ENCODE measurements around the gene SORCS3. TPM values are rescaled to one million over a fixed set of nuclear protein-coding genes. Genes with fewer than 3 reads are reported as not detected.

SORCS3 gene
- total and polyA plus RNA-seq, 10 of the 15 experiments (the other 5 are each of a cell fraction or from before 2014, with no cell fraction given): 0.01 to 0.04 (median 0.02) TPM; not detected in 7

GRCh38 chr10:104791471-104791870 lies 150.4 kb downstream of the SORCS3 start:
- no peak overlapping the region for H2AFZ ChIP-seq (ENCODE audit: control insufficient read depth, low read depth, low read length)
- H3K79me2 ChIP-seq (ENCODE audit: control insufficient read depth, insufficient read depth, low read length): no peaks in the 10 kb centered on the region
- no peak for FAIRE-seq
- H3K4me3 ChIP-seq: no peak overlapping the region
- H4K20me1 ChIP-seq (ENCODE audit: control insufficient read depth, insufficient read depth): no peaks in the 10 kb centered on the region
- POLR2A ChIA-PET: no interaction called here
- SMC1A ChIA-PET (ENCODE audit: uncharacterized antibody, unreplicated experiment): interaction anchor here (0.5 kb wide), 1 partner anchor 26 kb away, joined by 3 read pairs; no protein-coding TSS in a partner anchor
- intact Hi-C loops (cut with micrococcal nuclease; ENCODE audit: unreplicated experiment) (no loop called here), in situ Hi-C loops (cut with MboI) (no loop called here)
- H3K9me3 ChIP-seq (replicated peaks; ENCODE audit: control insufficient read depth, insufficient read depth, low read length): no peaks in the 10 kb centered on the region
- ATAC-seq: no peak
- CTCF ChIA-PET: no interaction called here
- no peak overlapping the region for H3K4me2 ChIP-seq (ENCODE audit: control insufficient read depth, insufficient read depth)
- BruUV-seq (replicated peaks): no TSS peak
- no peaks in the 10 kb centered on the region for H3K36me3 ChIP-seq (ENCODE audit: control insufficient read depth in 2 of 2, insufficient read depth in 2 of 2, low read length in 1 of 2)
- H3K27me3 ChIP-seq (replicated peaks in 1 of 2; ENCODE audit: control insufficient read depth in 2 of 2, insufficient read depth in 2 of 2, low read length in 1 of 2): no peaks in the 10 kb centered on the region
- H3K4me1 ChIP-seq (ENCODE audit: control insufficient read depth, insufficient read depth, low read length): no peaks in the 10 kb centered on the region
- no peak overlapping the region for H3K27ac ChIP-seq (ENCODE audit: control insufficient read depth, insufficient read depth)
- 4% methylated on average over 2 of the region's 2 CpGs for WGBS (ENCODE audit: insufficient coverage, insufficient replicate concordance, low lambda C conversion rate, missing lambda C conversion rate)
- TF ChIP-seq E2F4 (IDR thresholded peaks at IDR 0.05; ENCODE audit: low read depth, low read length): no peak
- TF ChIP-seq FOXM1 (IDR thresholded peaks at IDR 0.05; ENCODE audit: low read depth, low read length): no peak
- no peak for TF ChIP-seq MEF2A (IDR thresholded peaks at IDR 0.05; ENCODE audit: insufficient read depth, low read depth, low read length)
- RAD21 ChIA-PET (ENCODE audit: unreplicated experiment): no interaction called here
- DNase-seq (ENCODE audit: low read depth, low spot score): no peak
- H3K9ac ChIP-seq (ENCODE audit: control insufficient read depth, insufficient read depth, low read length): no peak overlapping the region

- Histone ChIP-seq H4K20me1 (ENCODE audit: control insufficient read depth, insufficient read depth) (no peaks in the 10 kb centered on the region), H3K9ac (ENCODE audit: control insufficient read depth, insufficient read depth, low read length) (no peak overlapping the region), H3K36me3 (ENCODE audit: control insufficient read depth in 2 of 2, insufficient read depth in 2 of 2, low read length in 1 of 2) (no peaks in the 10 kb centered on the region), H3K79me2 (ENCODE audit: control insufficient read depth, insufficient read depth, low read length) (no peaks in the 10 kb centered on the region), H3K4me1 (ENCODE audit: control insufficient read depth, insufficient read depth, low read length) (no peaks in the 10 kb centered on the region), H2AFZ (ENCODE audit: control insufficient read depth, low read depth, low read length) (no peak overlapping the region), H3K4me2 (ENCODE audit: control insufficient read depth, insufficient read depth) (no peak overlapping the region), H3K9me3 (replicated peaks; ENCODE audit: control insufficient read depth, insufficient read depth, low read length) (no peaks in the 10 kb centered on the region), H3K4me3 (no peak overlapping the region), H3K27me3 (replicated peaks in 1 of 2; ENCODE audit: control insufficient read depth in 2 of 2, insufficient read depth in 2 of 2, low read length in 1 of 2) (no peaks in the 10 kb centered on the region), H3K27ac (ENCODE audit: control insufficient read depth, insufficient read depth) (no peak overlapping the region)
- ChIA-PET SMC1A (ENCODE audit: uncharacterized antibody, unreplicated experiment) (interaction anchor here (0.7 kb wide), 1 partner anchor 22 kb away, joined by 3 read pairs; no protein-coding TSS in a partner anchor), POLR2A (no interaction called here), RAD21 (ENCODE audit: unreplicated experiment) (no interaction called here), CTCF (no interaction called here)
- DNase-seq (ENCODE audit: low read depth, low spot score) (no peak), ATAC-seq (no peak), FAIRE-seq (no peak)
- no TSS peak for BruUV-seq (replicated peaks)
- in situ Hi-C loops (cut with MboI): no loop called here
- 44% methylated on average over 3 of the region's 3 CpGs for WGBS (ENCODE audit: insufficient coverage, insufficient replicate concordance, low lambda C conversion rate, missing lambda C conversion rate)
- intact Hi-C loops (cut with micrococcal nuclease; ENCODE audit: unreplicated experiment): no loop called here
- TF ChIP-seq CBFB (IDR thresholded peaks at IDR 0.05; ENCODE audit: low read depth) (no peak), JUNB (IDR thresholded peaks at IDR 0.05) (no peak), MEF2B (IDR thresholded peaks at IDR 0.05; ENCODE audit: partially characterized antibody, poor library complexity, severe bottlenecking) (no peak), BRCA1 (IDR thresholded peaks at IDR 0.05; ENCODE audit: low read depth, low read length) (no peak), ELK1 (IDR thresholded peaks at IDR 0.05; ENCODE audit: low read depth, low read length) (no peak), SIN3A (IDR thresholded peaks at IDR 0.05; ENCODE audit: low read depth, low read length) (no peak), BHLHE40 (IDR thresholded peaks at IDR 0.05; ENCODE audit: borderline replicate concordance in 1 of 2, low read depth in 2 of 2, low read length in 1 of 2) (no peak), RAD51 (IDR thresholded peaks at IDR 0.05) (no peak), NFYB (IDR thresholded peaks at IDR 0.05; ENCODE audit: insufficient read depth, low read depth, low read length) (no peak), ASH2L (IDR thresholded peaks at IDR 0.05; ENCODE audit: borderline replicate concordance, low read depth) (no peak), PML (IDR thresholded peaks at IDR 0.05; ENCODE audit: low read length) (no peak), SPI1 (IDR thresholded peaks at IDR 0.05; ENCODE audit: borderline replicate concordance, insufficient read depth, low read depth, low read length) (no peak), MYC (IDR thresholded peaks at IDR 0.05; ENCODE audit: insufficient read depth, insufficient read length, insufficient replicate concordance, low read length, severe bottlenecking) (no peak)
Observed at GRCh38 chr10:104795411-104795810, 154.3 kb downstream of the SORCS3 start.

Measured in GM12878 (cell line).